Amniotic stem cell (primary cell): Measurements from ENCODE around the gene ZNF35.

ENCODE experiments used
- DNase-seq: peaks from one replicate; lab custom pipeline; 2025; lab: John Stamatoyannopoulos, UW

Gene ZNF35

DNA sequence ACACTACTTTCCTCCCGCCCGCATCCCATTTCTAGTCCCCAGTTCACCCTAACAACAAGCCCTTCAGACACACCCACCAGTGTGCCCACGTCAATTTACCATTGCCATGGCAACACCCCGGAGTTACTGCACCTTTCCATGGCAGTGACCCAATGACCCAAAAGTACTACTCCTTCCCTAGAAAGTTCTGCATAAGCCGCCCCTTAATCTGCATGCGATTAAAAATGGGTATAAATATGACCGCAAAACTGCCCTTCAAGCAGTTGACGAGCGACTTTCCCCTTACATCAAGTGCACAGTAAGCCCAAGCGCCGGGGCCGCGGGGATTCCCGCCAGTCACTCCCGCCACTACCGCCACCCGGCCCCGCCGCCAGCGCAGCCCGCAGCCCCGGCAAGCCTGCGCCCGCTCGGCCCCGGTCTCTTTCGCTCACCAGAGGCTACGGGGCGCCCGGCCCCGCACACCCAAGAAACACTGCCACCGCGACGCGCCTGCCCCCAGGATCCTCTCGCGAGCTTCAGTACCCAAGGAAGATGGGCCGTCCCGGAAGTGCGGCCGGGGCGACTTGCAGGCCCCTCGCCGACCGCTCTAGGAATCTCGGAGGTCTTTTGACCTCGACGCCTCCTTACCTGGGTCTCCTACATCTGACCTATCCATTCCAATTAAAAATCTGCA, 36.7 kb downstream of the ZNF35 start:
- peak; percentile 7 for DNase-seq

DNA sequence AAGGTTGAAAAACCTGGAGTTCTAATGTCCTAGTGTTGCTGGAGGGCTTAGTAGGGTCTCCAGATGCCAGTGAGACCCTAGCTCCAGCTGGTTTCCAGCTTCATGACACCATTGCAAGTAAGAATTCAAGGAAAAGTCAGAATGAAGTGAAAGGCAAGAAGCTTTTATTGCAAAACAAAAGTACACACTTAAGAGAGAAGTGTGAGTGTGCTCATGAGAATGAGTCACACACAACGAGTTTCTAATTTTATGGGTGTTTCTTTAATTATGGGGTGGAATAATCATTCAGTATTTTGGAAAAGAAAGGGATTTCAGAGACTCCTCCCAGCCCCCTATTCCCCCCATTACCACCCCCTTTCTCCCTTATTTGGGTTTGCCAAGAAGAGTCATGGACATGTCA, 39.4 kb downstream of the ZNF35 start:
- DNase-seq = no peak
